ENCODE results near the gene RIPPLY3. TPM values are rescaled to one million over a fixed set of nuclear protein-coding genes. Genes with fewer than 3 reads are reported as not detected.

The RIPPLY3 gene
- total RNA-seq, 3 donors from 2014 or later (not counting 1 experiment from before 2014, with no cell fraction given): not detected

DNA sequence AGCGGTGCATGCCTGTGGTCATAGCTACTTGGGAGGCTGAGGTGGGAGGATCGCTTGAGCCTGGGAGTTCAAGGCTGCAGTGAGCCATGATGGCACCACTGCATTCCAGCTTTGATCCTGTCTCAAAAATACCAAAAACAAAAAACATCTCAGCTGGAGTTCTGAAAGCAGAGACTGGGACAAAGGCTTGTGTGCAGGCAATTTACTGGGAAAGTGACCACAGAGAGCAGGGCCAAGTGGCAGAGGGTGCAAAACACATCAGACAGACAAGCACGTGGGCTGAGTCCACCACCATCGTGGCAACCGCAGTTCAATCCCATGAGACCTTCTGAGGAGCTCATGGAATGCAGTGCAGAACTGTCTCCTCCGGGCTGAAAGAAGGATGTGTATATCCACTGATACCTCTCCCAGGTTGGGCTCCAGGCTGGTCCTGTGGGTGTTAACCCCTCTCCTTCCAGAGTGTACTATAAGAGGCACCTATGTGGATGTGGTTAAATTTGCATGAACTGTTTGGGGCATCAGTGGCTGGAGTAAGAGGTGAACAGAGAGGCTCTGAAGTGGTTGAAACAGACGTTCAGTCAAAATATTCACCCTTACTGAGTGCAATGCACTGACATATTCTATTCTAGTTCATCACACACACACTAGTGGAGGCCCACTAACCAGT lies 55.6 kb downstream of the RIPPLY3 start:
- Mint-ChIP-seq H3K27me3 (ENCODE audit: low read depth in 2 of 2) (no peaks in the 10 kb centered on the region), H3K4me1 (no peaks in the 10 kb centered on the region), H3K36me3 (no peaks in the 10 kb centered on the region), H3K9me3 (no peaks in the 10 kb centered on the region), H3K4me3 (no peak overlapping the region), H3K27ac (no peak overlapping the region)
- Histone ChIP-seq H3K4me3 (ENCODE audit: low read length) (no peak overlapping the region), H3K9me3 (ENCODE audit: control insufficient read depth, insufficient read depth, low read length) (no peaks in the 10 kb centered on the region), H3K27ac (ENCODE audit: low read length) (no peak overlapping the region), H3K36me3 (ENCODE audit: control insufficient read depth, insufficient read depth, low read length) (no peaks in the 10 kb centered on the region), H3K4me1 (ENCODE audit: control insufficient read depth, insufficient read depth, low read length) (no peaks in the 10 kb centered on the region), H3K27me3 (ENCODE audit: control insufficient read depth, insufficient read depth, low read length) (no peaks in the 10 kb centered on the region)
- ATAC-seq: no peak
- intact Hi-C loops (cut with micrococcal nuclease): no loop called here
- TF ChIP-seq, protein P1, sequence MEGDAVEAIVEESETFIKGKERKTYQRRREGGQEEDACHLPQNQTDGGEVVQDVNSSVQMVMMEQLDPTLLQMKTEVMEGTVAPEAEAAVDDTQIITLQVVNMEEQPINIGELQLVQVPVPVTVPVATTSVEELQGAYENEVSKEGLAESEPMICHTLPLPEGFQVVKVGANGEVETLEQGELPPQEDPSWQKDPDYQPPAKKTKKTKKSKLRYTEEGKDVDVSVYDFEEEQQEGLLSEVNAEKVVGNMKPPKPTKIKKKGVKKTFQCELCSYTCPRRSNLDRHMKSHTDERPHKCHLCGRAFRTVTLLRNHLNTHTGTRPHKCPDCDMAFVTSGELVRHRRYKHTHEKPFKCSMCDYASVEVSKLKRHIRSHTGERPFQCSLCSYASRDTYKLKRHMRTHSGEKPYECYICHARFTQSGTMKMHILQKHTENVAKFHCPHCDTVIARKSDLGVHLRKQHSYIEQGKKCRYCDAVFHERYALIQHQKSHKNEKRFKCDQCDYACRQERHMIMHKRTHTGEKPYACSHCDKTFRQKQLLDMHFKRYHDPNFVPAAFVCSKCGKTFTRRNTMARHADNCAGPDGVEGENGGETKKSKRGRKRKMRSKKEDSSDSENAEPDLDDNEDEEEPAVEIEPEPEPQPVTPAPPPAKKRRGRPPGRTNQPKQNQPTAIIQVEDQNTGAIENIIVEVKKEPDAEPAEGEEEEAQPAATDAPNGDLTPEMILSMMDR (IDR thresholded peaks at IDR 0.05): no peak
- 77% methylated on average over 7 of the region's 7 CpGs for WGBS (ENCODE audit: insufficient coverage)
- no peak for DNase-seq

DNA sequence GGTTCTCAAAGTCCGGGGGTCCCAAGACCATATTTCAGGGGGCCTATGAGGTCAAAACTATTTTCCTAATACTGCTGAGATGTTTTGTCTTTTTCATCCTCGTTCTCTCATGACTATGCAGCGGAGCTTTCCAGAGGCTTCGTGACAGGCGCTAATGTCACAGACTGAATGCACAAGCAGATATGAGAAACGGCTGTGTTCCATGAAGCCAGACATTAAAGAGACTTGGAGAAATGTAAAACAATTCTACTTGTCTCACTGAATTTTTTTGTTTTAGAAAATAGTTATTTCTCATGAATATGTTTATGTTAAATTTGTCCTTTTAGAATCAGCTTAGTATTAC lies 56.1 kb downstream of the RIPPLY3 start:
- H3K9me3 Mint-ChIP-seq: no peaks in the 10 kb centered on the region
- H3K4me1 Mint-ChIP-seq: no peaks in the 10 kb centered on the region
- no peaks in the 10 kb centered on the region for H3K27me3 Mint-ChIP-seq (ENCODE audit: low read depth in 2 of 2)
- DNase-seq: no peak
- no peaks in the 10 kb centered on the region for H3K4me1 ChIP-seq (ENCODE audit: control insufficient read depth, insufficient read depth, low read length)
- no peaks in the 10 kb centered on the region for H3K27me3 ChIP-seq (ENCODE audit: control insufficient read depth, insufficient read depth, low read length)
- no peak for ATAC-seq
- no peak overlapping the region for H3K27ac Mint-ChIP-seq
- 97% methylated on average over 6 of the region's 6 CpGs for WGBS (ENCODE audit: insufficient coverage)
- H3K4me3 Mint-ChIP-seq: no peak overlapping the region
- intact Hi-C loops (cut with micrococcal nuclease): no loop called here
- H3K9me3 ChIP-seq (ENCODE audit: control insufficient read depth, insufficient read depth, low read length): no peaks in the 10 kb centered on the region
- no peaks in the 10 kb centered on the region for H3K36me3 Mint-ChIP-seq
- TF ChIP-seq, protein P1 (IDR thresholded peaks at IDR 0.05): no peak
- no peak overlapping the region for H3K27ac ChIP-seq (ENCODE audit: low read length)
- H3K36me3 ChIP-seq (ENCODE audit: control insufficient read depth, insufficient read depth, low read length): no peaks in the 10 kb centered on the region
- no peak overlapping the region for H3K4me3 ChIP-seq (ENCODE audit: low read length)

DNA sequence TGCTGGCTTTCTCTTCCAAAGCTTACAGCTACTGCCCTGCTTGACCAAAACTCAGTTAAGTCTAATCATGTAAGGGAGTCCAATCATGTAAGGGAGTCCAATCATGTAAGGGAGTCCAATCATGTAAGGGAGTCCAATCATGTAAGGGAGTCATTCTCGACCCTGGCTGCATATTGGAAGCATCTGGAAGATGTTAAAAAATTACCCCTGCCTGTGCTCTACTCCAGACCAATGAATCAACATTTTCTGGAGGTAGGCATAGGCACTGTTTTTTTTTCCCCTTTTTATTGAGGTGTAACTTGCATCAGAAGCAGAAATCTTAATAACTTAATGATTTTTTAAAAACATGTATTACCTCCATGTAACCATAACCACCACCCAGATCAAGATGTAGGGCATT lies 56.9 kb downstream of the RIPPLY3 start:
- no peak overlapping the region for H3K27ac Mint-ChIP-seq
- no peaks in the 10 kb centered on the region for H3K4me1 Mint-ChIP-seq
- intact Hi-C loops (cut with micrococcal nuclease): no loop called here
- Histone ChIP-seq H3K27me3 (ENCODE audit: control insufficient read depth, insufficient read depth, low read length) (no peaks in the 10 kb centered on the region), H3K36me3 (ENCODE audit: control insufficient read depth, insufficient read depth, low read length) (no peaks in the 10 kb centered on the region), H3K9me3 (ENCODE audit: control insufficient read depth, insufficient read depth, low read length) (no peaks in the 10 kb centered on the region), H3K4me1 (ENCODE audit: control insufficient read depth, insufficient read depth, low read length) (no peaks in the 10 kb centered on the region), H3K27ac (ENCODE audit: low read length) (no peak overlapping the region), H3K4me3 (ENCODE audit: low read length) (no peak overlapping the region)
- no peaks in the 10 kb centered on the region for H3K27me3 Mint-ChIP-seq (ENCODE audit: low read depth in 2 of 2)
- TF ChIP-seq, protein P1 (IDR thresholded peaks at IDR 0.05): no peak
- WGBS (ENCODE audit: insufficient coverage): no CpG with 5 or more reads among the region's 1 CpG
- H3K4me3 Mint-ChIP-seq: no peak overlapping the region
- DNase-seq (no peak), ATAC-seq (no peak)
- H3K36me3 Mint-ChIP-seq: peaks cover 3% of the 10 kb centered on the region
- no peaks in the 10 kb centered on the region for H3K9me3 Mint-ChIP-seq

DNA sequence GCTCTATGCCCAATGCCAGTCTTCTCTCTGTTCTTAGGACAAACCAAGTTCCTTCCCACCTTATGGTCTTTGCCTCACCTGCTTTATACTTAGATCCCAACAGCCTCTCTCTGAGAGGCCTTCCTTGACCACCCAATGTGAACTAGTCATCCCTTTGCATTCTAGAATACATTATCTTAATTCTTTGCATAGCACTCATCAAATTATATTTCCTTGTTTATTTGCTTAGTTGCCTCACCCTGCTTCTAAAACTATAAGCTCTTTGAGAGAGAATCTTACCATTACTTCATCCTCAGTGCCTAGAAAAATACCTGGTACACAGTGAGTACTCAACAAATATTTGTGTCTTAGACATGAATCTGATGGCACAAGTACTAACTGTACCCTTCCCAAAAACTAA lies 58.3 kb downstream of the RIPPLY3 start:
- no peak for DNase-seq
- Mint-ChIP-seq H3K4me3 (no peak overlapping the region), H3K36me3 (peaks cover 11% of the 10 kb centered on the region), H3K4me1 (peaks cover 0 to 2% of the 10 kb centered on the region in 2 donors), H3K27me3 (ENCODE audit: low read depth in 2 of 2) (no peaks in the 10 kb centered on the region), H3K9me3 (no peaks in the 10 kb centered on the region), H3K27ac (no peak overlapping the region)
- intact Hi-C loops (cut with micrococcal nuclease): no loop called here
- no peaks in the 10 kb centered on the region for H3K4me1 ChIP-seq (ENCODE audit: control insufficient read depth, insufficient read depth, low read length)
- H3K9me3 ChIP-seq (ENCODE audit: control insufficient read depth, insufficient read depth, low read length): no peaks in the 10 kb centered on the region
- H3K27ac ChIP-seq (ENCODE audit: low read length): no peak overlapping the region
- H3K36me3 ChIP-seq (ENCODE audit: control insufficient read depth, insufficient read depth, low read length): peaks cover 8% of the 10 kb centered on the region
- H3K27me3 ChIP-seq (ENCODE audit: control insufficient read depth, insufficient read depth, low read length): no peaks in the 10 kb centered on the region
- H3K4me3 ChIP-seq (ENCODE audit: low read length): no peak overlapping the region
- no peak for ATAC-seq
- TF ChIP-seq, protein P1 (IDR thresholded peaks at IDR 0.05): no peak

Data from natural killer cell (primary cell).